A673 (cell line): ENCODE data around the gene BUD23.

Experiments used
- CTCF ChIP-seq: fragments of 300-800, 200-600 bp; sonication (generic); conservative IDR thresholded peaks from 2 replicates; pipeline ENCODE4 v1.5.1; 2017; ENCODE audit warnings: low read depth, mild to moderate bottlenecking, antibody characterized with exemption, low read length, moderate library complexity, mixed read lengths
- EZH2 ChIP-seq: fragments of 200-600 bp; sonication (generic); IDR thresholded peaks from 2 replicates; pipeline ENCODE4 v1.6.1; 2017; ENCODE audit warnings: borderline replicate concordance, low read depth, mild to moderate bottlenecking, mixed read lengths, antibody characterized with exemption, low read length; ENCODE audit not compliant: poor library complexity, severe bottlenecking

- TF ChIP-seq CTCF = no peak
- TF ChIP-seq EZH2 = no peak
Observed at GRCh38 chr7:73649576-73649975, 33.8 kb upstream of the BUD23 start.
